GM23248 (cell line): ENCODE data around the gene CDK5RAP3. TPM values are rescaled to one million over a fixed set of nuclear protein-coding genes. Genes with fewer than 3 reads are reported as not detected.

Source experiments
- DNase-seq: peaks from one replicate; pipeline ENCODE4 v3.0.0-alpha.2; 2015
- H2AFZ ChIP-seq: fragments of 200-600 bp; sonication (generic); 2 replicates; pipeline ENCODE4 v1.6.1; 2016; ENCODE audit warnings: antibody characterized with exemption
- H3F3A ChIP-seq: fragments of 200-600 bp; sonication (generic); 2 replicates; pipeline ENCODE4 v1.6.1; 2016; ENCODE audit warnings: mild to moderate bottlenecking, antibody characterized with exemption, mixed run types; ENCODE audit not compliant: insufficient read depth
- H3K27ac ChIP-seq: fragments of 200-600 bp; sonication (generic); 2 replicates; pipeline ENCODE4 v1.5.1; 2016; ENCODE audit warnings: mild to moderate bottlenecking
- H3K27me3 ChIP-seq: fragments of 200-600 bp; sonication (generic); replicated peaks from 2 replicates; pipeline ENCODE4 v1.6.1; 2016; ENCODE audit warnings: mild to moderate bottlenecking; ENCODE audit not compliant: insufficient read depth
- H3K36me3 ChIP-seq: fragments of 200-600 bp; sonication (generic); 2 replicates; pipeline ENCODE4 v1.6.1; 2016; ENCODE audit warnings: low read depth, mild to moderate bottlenecking
- H3K4me1 ChIP-seq: fragments of 200-600 bp; sonication (generic); 2 replicates; pipeline ENCODE4 v1.6.1; 2016; ENCODE audit warnings: mild to moderate bottlenecking; ENCODE audit not compliant: insufficient read depth
- H3K4me2 ChIP-seq: fragments of 200-600 bp; sonication (generic); one replicate; pipeline ENCODE4 v1.6.1; 2016; ENCODE audit warnings: mild to moderate bottlenecking; ENCODE audit not compliant: unreplicated experiment
- H3K4me3 ChIP-seq: fragments of 200-600 bp; sonication (generic); 2 replicates; pipeline ENCODE4 v1.5.1; 2016; ENCODE audit warnings: mild to moderate bottlenecking
- H3K79me2 ChIP-seq: fragments of 200-600 bp; sonication (generic); 2 replicates; pipeline ENCODE4 v1.6.1; 2016; ENCODE audit warnings: mild to moderate bottlenecking; ENCODE audit not compliant: insufficient read depth
- H3K9ac ChIP-seq: fragments of 200-600 bp; sonication (generic); 2 replicates; pipeline ENCODE4 v1.6.1; 2016; ENCODE audit warnings: mild to moderate bottlenecking
- H3K9me2 ChIP-seq: fragments of 200-600 bp; sonication (generic); 2 replicates; pipeline ENCODE4 v1.6.1; 2016; ENCODE audit warnings: mixed run types, mild to moderate bottlenecking, moderate library complexity; ENCODE audit not compliant: insufficient read depth
- H3K9me3 ChIP-seq: fragments of 200-600 bp; sonication (generic); one replicate; pipeline ENCODE4 v1.6.1; 2017; ENCODE audit warnings: low read depth
- H4K20me1 ChIP-seq: fragments of 200-600 bp; sonication (generic); 2 replicates; pipeline ENCODE4 v1.6.0; 2016; ENCODE audit not compliant: insufficient read depth
- EZH2 ChIP-seq: fragments of 200-600 bp; sonication (generic); IDR thresholded peaks from 2 replicates; pipeline ENCODE4 v1.6.1; 2018; ENCODE audit warnings: antibody characterized with exemption, mild to moderate bottlenecking; ENCODE audit not compliant: insufficient read depth, poor library complexity, severe bottlenecking
- EZH2phosphoT487 ChIP-seq: fragments of 200-600 bp; sonication (generic); IDR thresholded peaks from 2 replicates; pipeline ENCODE4 v1.6.1; 2018; ENCODE audit warnings: antibody characterized with exemption, moderate library complexity, mild to moderate bottlenecking, low read depth; ENCODE audit not compliant: insufficient read depth
- WGBS, 2 experiments: methylation state at CpG; one replicate each; pipeline ENCODE4 v1.1.6; 2015 to 2017; ENCODE audit warnings: low lambda C conversion rate in 2 of 2, low coverage in 1 of 2; ENCODE audit errors: missing lambda C conversion rate in 2 of 2; 5-methylcytosine and 5-hydroxymethylcytosine counted together
- in situ Hi-C: fragments of 300-500 bp; cut with MboI; formaldehyde crosslinking; loops from 2 replicates; pipeline ENCODE4 v1.15.0; 2020
- polyA plus RNA-seq: library from polyadenylated mRNA; unstranded; fragments of >200 nt; fragmentation: Nextera tagmentation; extraction: Ambion mirVana; gene quantifications from 2 replicates; pipeline ENCODE4 v1.2.1, GENCODE V29; 2016
- total RNA-seq: library from RNA; depleted of rRNA; stranded (reverse); fragments of >200 nt; shearing (Covaris generic); gene quantifications from 2 replicates; pipeline ENCODE4 v1.2.3, GENCODE V29; 2014; rRNA removed

Gene CDK5RAP3
- total and polyA plus RNA-seq, 2 experiments from 2014 or later: 61.7 to 92.2 TPM

- peak overlapping the region; percentile 98 for H3K27ac ChIP-seq
- WGBS, 2 experiments: 87 to 88% methylated on average over 12 of the region's 12 CpGs
Measured at GRCh38 chr17:48027322-48027981, 56.5 kb downstream of the CDK5RAP3 start.

DNA sequence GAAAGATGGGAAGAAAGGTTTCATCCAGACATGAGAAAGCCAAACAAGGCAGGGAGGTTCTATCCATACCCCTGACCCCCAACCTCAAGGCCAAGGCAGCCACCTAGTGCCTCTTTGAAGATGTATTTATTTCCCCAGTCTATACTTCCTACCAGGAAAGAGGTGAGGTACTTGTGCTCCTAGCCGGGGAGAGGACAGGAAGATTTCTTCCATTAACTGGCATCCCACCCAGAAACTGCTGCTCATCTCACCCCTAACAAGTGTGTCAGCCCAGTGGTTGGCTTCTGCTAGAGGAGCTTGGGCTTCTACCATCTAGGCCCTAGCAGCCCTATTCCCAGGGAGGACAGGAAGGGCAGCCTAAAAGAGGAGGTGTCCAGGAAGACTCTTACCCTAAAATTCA is 57.8 kb downstream of the CDK5RAP3 start:
- Histone ChIP-seq H3K9me2 (no peaks in the 10 kb centered on the region), H3K4me3 (no peak overlapping the region), H3K4me2 (no peak overlapping the region), H3F3A (peaks cover 45% of the 10 kb centered on the region), H3K4me1 (peaks cover 30% of the 10 kb centered on the region), H3K9me3 (no peaks in the 10 kb centered on the region), H4K20me1 (no peaks in the 10 kb centered on the region), H3K36me3 (no peaks in the 10 kb centered on the region; the same call in 1 of the 2 replicates), H3K27ac (no peak overlapping the region), H3K9ac (no peak overlapping the region), H3K27me3 (no peaks in the 10 kb centered on the region), H3K79me2 (no peaks in the 10 kb centered on the region), H2AFZ (no peak overlapping the region)
- no peak for TF ChIP-seq EZH2phosphoT487
- TF ChIP-seq EZH2: no peak
- in situ Hi-C loops: loop anchor here (5.0 kb wide), 1 partner anchor 44 kb away; no protein-coding TSS in a partner anchor
- 83 to 100% methylated on average over 1 of the region's 1 CpG for WGBS, 2 experiments
- DNase-seq: no peak

More at GRCh38 chr17:48027322-48027981, 56.5 kb downstream of the CDK5RAP3 start:
- H3K79me2 ChIP-seq: no peaks in the 10 kb centered on the region
- no peaks in the 10 kb centered on the region for H3K27me3 ChIP-seq
- no peaks in the 10 kb centered on the region for H4K20me1 ChIP-seq
- no peak overlapping the region for H2AFZ ChIP-seq
- H3K4me2 ChIP-seq: no peak overlapping the region
- no peak overlapping the region for H3K4me3 ChIP-seq
- H3K36me3 ChIP-seq: no peaks in the 10 kb centered on the region; the same call in 1 of the 2 replicates
- no peak for TF ChIP-seq EZH2phosphoT487
- no peak for TF ChIP-seq EZH2
- peaks cover 51% of the 10 kb centered on the region for H3F3A ChIP-seq
- in situ Hi-C loops: loop anchor here (5.0 kb wide), 1 partner anchor 45 kb away; no protein-coding TSS in a partner anchor
- peak; percentile 18 for DNase-seq
- no peaks in the 10 kb centered on the region for H3K9me3 ChIP-seq
- peaks cover 39% of the 10 kb centered on the region for H3K4me1 ChIP-seq
- peak overlapping the region; percentile 93 for H3K9ac ChIP-seq
- no peaks in the 10 kb centered on the region for H3K9me2 ChIP-seq

- Histone ChIP-seq H2AFZ (peak overlapping the region; percentile 10; the same call in 1 of the 2 replicates), H3K4me3 (no peak overlapping the region), H3K27me3 (no peaks in the 10 kb centered on the region), H3K9ac (peak overlapping the region; percentile 46), H3K4me2 (peak overlapping the region; percentile 32), H4K20me1 (no peaks in the 10 kb centered on the region), H3K9me3 (no peaks in the 10 kb centered on the region), H3K36me3 (no peaks in the 10 kb centered on the region; the same call in 1 of the 2 replicates), H3F3A (peaks cover 42% of the 10 kb centered on the region), H3K27ac (peak overlapping the region; percentile 69), H3K4me1 (peaks cover 29% of the 10 kb centered on the region), H3K79me2 (no peaks in the 10 kb centered on the region), H3K9me2 (no peaks in the 10 kb centered on the region)
- TF ChIP-seq EZH2 (no peak), EZH2phosphoT487 (no peak)
- 28 to 33% methylated on average over 5 of the region's 5 CpGs for WGBS, 2 experiments
- in situ Hi-C loops: loop anchor here (10.0 kb wide), 1 partner anchor 64 kb away; no protein-coding TSS in a partner anchor
- DNase-seq: peak; percentile 74
Measured at GRCh38 chr17:48030531-48030930, 59.6 kb downstream of the CDK5RAP3 start.

Other genes starting within 250 kb of the CDK5RAP3 start
- gene TBX21, start 237.9 kb upstream of the CDK5RAP3 start, total RNA-seq: not detected in 2 replicates
- gene TBX21, start 237.9 kb upstream of the CDK5RAP3 start, polyA plus RNA-seq: not detected in 2 replicates
- gene OSBPL7, start 149.3 kb upstream of the CDK5RAP3 start, total RNA-seq: 2.5 and 5.0 TPM in 2 replicates
- 1.4 and 2.0 TPM in 2 replicates for gene OSBPL7, start 149.3 kb upstream of the CDK5RAP3 start, polyA plus RNA-seq
- 24.8 and 37.3 TPM in 2 replicates for gene MRPL10, start 139.6 kb upstream of the CDK5RAP3 start, total RNA-seq
- gene MRPL10, start 139.6 kb upstream of the CDK5RAP3 start, polyA plus RNA-seq: 30.6 and 35.1 TPM in 2 replicates
- not detected in 2 replicates for gene LRRC46, start 139.4 kb upstream of the CDK5RAP3 start, total RNA-seq
- 0.82 and 0.95 TPM in 2 replicates for gene LRRC46, start 139.4 kb upstream of the CDK5RAP3 start, polyA plus RNA-seq
- gene SCRN2, start 129.8 kb upstream of the CDK5RAP3 start, total RNA-seq: 36.3 and 41.2 TPM in 2 replicates
- gene SCRN2, start 129.8 kb upstream of the CDK5RAP3 start, polyA plus RNA-seq: 38.6 and 39.5 TPM in 2 replicates
- gene SP6, start 120.0 kb upstream of the CDK5RAP3 start, total RNA-seq: not detected in 2 replicates
- not detected in 2 replicates for gene SP6, start 120.0 kb upstream of the CDK5RAP3 start, polyA plus RNA-seq
- gene SP2, start 74.9 kb upstream of the CDK5RAP3 start, total RNA-seq: 2.5 and 3.2 TPM in 2 replicates
- gene SP2, start 74.9 kb upstream of the CDK5RAP3 start, polyA plus RNA-seq: 13.6 and 14.2 TPM in 2 replicates
- gene PNPO, start 29.5 kb upstream of the CDK5RAP3 start, total RNA-seq: 44.7 and 53.7 TPM in 2 replicates
- gene PNPO, start 29.5 kb upstream of the CDK5RAP3 start, polyA plus RNA-seq: 20.0 and 22.7 TPM in 2 replicates
- not detected in 2 replicates for gene PRR15L, start 13.2 kb upstream of the CDK5RAP3 start, total RNA-seq
- 0.16 TPM in 1 of 2 replicates, not detected in the other for gene PRR15L, start 13.2 kb upstream of the CDK5RAP3 start, polyA plus RNA-seq
- 148 and 179 TPM in 2 replicates for gene COPZ2, start 66.7 kb downstream of the CDK5RAP3 start, total RNA-seq
- gene COPZ2, start 66.7 kb downstream of the CDK5RAP3 start, polyA plus RNA-seq: 399 and 401 TPM in 2 replicates
- gene NFE2L1, start 77.2 kb downstream of the CDK5RAP3 start, total RNA-seq: 65.6 and 66.4 TPM in 2 replicates
- gene NFE2L1, start 77.2 kb downstream of the CDK5RAP3 start, polyA plus RNA-seq: 28.0 and 31.4 TPM in 2 replicates
- gene CBX1, start 130.4 kb downstream of the CDK5RAP3 start, total RNA-seq: 53.6 and 67.7 TPM in 2 replicates
- 36.8 and 40.0 TPM in 2 replicates for gene CBX1, start 130.4 kb downstream of the CDK5RAP3 start, polyA plus RNA-seq
- 10.5 and 14.7 TPM in 2 replicates for gene SNX11, start 136.7 kb downstream of the CDK5RAP3 start, total RNA-seq
- 17.5 and 18.0 TPM in 2 replicates for gene SNX11, start 136.7 kb downstream of the CDK5RAP3 start, polyA plus RNA-seq